Mucosa of stomach (tissue), 1 donor: ENCODE data around the gene CPEB1.

Experiments
- H3K27me3 ChIP-seq: one replicate; pipeline ENCODE4 v1.7.0; 2013; ENCODE audit warnings: mild to moderate bottlenecking, low read length; ENCODE audit not compliant: control insufficient read depth, insufficient read depth
- H3K36me3 ChIP-seq: one replicate; pipeline ENCODE4 v1.7.0; 2013; ENCODE audit warnings: low read length; ENCODE audit not compliant: control insufficient read depth, insufficient read depth
- H3K4me1 ChIP-seq: one replicate; pipeline ENCODE4 v1.7.0; 2013; ENCODE audit warnings: mild to moderate bottlenecking, low read length; ENCODE audit not compliant: control insufficient read depth, insufficient read depth
- H3K4me3 ChIP-seq: one replicate; pipeline ENCODE4 v1.7.0; 2013; ENCODE audit warnings: low read length
- H3K9ac ChIP-seq: one replicate; pipeline ENCODE4 v1.7.0; 2013; ENCODE audit warnings: mild to moderate bottlenecking, low read length, moderate library complexity
- H3K9me3 ChIP-seq: one replicate; pipeline ENCODE4 v1.7.0; 2013; ENCODE audit warnings: mild to moderate bottlenecking, low read length, moderate library complexity; ENCODE audit not compliant: control insufficient read depth
- donor health status: Pancreatic carcinoma.

CPEB1 gene

GRCh38 chr15:82621970-82622369 lies 25.2 kb downstream of the CPEB1 start:
- Histone ChIP-seq H3K4me1 (no peaks in the 10 kb centered on the region), H3K27me3 (no peaks in the 10 kb centered on the region), H3K9ac (no peak overlapping the region), H3K36me3 (no peaks in the 10 kb centered on the region), H3K4me3 (no peak overlapping the region), H3K9me3 (no peaks in the 10 kb centered on the region)

- Histone ChIP-seq H3K27me3 (no peaks in the 10 kb centered on the region), H3K36me3 (no peaks in the 10 kb centered on the region), H3K9ac (no peak overlapping the region), H3K9me3 (no peaks in the 10 kb centered on the region), H3K4me3 (no peak overlapping the region), H3K4me1 (no peaks in the 10 kb centered on the region)
These were observed 33.4 kb downstream of the CPEB1 start for GRCh38 chr15:82613747-82614146.

- H3K27me3 ChIP-seq: no peaks in the 10 kb centered on the region
- no peak overlapping the region for H3K4me3 ChIP-seq
- no peaks in the 10 kb centered on the region for H3K9me3 ChIP-seq
- H3K9ac ChIP-seq: no peak overlapping the region
- H3K4me1 ChIP-seq: no peaks in the 10 kb centered on the region
- H3K36me3 ChIP-seq: no peaks in the 10 kb centered on the region
These were observed 35.8 kb downstream of the CPEB1 start for GRCh38 chr15:82611348-82611747.

GRCh38 chr15:82602195-82602594 lies 45.0 kb downstream of the CPEB1 start:
- Histone ChIP-seq H3K9me3 (no peaks in the 10 kb centered on the region), H3K27me3 (no peaks in the 10 kb centered on the region), H3K9ac (no peak overlapping the region), H3K36me3 (no peaks in the 10 kb centered on the region), H3K4me1 (no peaks in the 10 kb centered on the region), H3K4me3 (no peak overlapping the region)

GRCh38 chr15:82599862-82600261 lies 47.3 kb downstream of the CPEB1 start:
- H3K4me3 ChIP-seq: no peak overlapping the region
- H3K27me3 ChIP-seq: no peaks in the 10 kb centered on the region
- H3K4me1 ChIP-seq: no peaks in the 10 kb centered on the region
- no peaks in the 10 kb centered on the region for H3K9me3 ChIP-seq
- H3K9ac ChIP-seq: no peak overlapping the region
- H3K36me3 ChIP-seq: no peaks in the 10 kb centered on the region

GRCh38 chr15:82597815-82598214 lies 49.3 kb downstream of the CPEB1 start:
- Histone ChIP-seq H3K4me3 (no peak overlapping the region), H3K36me3 (no peaks in the 10 kb centered on the region), H3K27me3 (no peaks in the 10 kb centered on the region), H3K4me1 (no peaks in the 10 kb centered on the region), H3K9me3 (no peaks in the 10 kb centered on the region), H3K9ac (no peak overlapping the region)

GRCh38 chr15:82595766-82596165 lies 51.4 kb downstream of the CPEB1 start:
- Histone ChIP-seq H3K4me3 (no peak overlapping the region), H3K36me3 (no peaks in the 10 kb centered on the region), H3K4me1 (no peaks in the 10 kb centered on the region), H3K27me3 (no peaks in the 10 kb centered on the region), H3K9ac (no peak overlapping the region), H3K9me3 (no peaks in the 10 kb centered on the region)

- Histone ChIP-seq H3K4me1 (no peaks in the 10 kb centered on the region), H3K27me3 (no peaks in the 10 kb centered on the region), H3K36me3 (no peaks in the 10 kb centered on the region), H3K9me3 (no peaks in the 10 kb centered on the region), H3K4me3 (no peak overlapping the region), H3K9ac (no peak overlapping the region)
These were observed 52.0 kb downstream of the CPEB1 start for GRCh38 chr15:82595203-82595602.

- H3K27me3 ChIP-seq: no peaks in the 10 kb centered on the region
- H3K4me1 ChIP-seq: no peaks in the 10 kb centered on the region
- H3K4me3 ChIP-seq: no peak overlapping the region
- no peaks in the 10 kb centered on the region for H3K9me3 ChIP-seq
- H3K9ac ChIP-seq: no peak overlapping the region
- no peaks in the 10 kb centered on the region for H3K36me3 ChIP-seq
These were observed 59.4 kb downstream of the CPEB1 start for GRCh38 chr15:82587805-82588204.

GRCh38 chr15:82585072-82585471 lies 62.1 kb downstream of the CPEB1 start:
- H3K4me1 ChIP-seq: no peaks in the 10 kb centered on the region
- no peaks in the 10 kb centered on the region for H3K27me3 ChIP-seq
- no peak overlapping the region for H3K9ac ChIP-seq
- no peaks in the 10 kb centered on the region for H3K9me3 ChIP-seq
- H3K36me3 ChIP-seq: no peaks in the 10 kb centered on the region
- no peak overlapping the region for H3K4me3 ChIP-seq

GRCh38 chr15:82580713-82581112 lies 66.5 kb downstream of the CPEB1 start:
- Histone ChIP-seq H3K9ac (no peak overlapping the region), H3K4me1 (no peaks in the 10 kb centered on the region), H3K27me3 (no peaks in the 10 kb centered on the region), H3K9me3 (no peaks in the 10 kb centered on the region), H3K36me3 (no peaks in the 10 kb centered on the region), H3K4me3 (no peak overlapping the region)

GRCh38 chr15:82575335-82575734 lies 71.8 kb downstream of the CPEB1 start:
- H3K4me1 ChIP-seq: no peaks in the 10 kb centered on the region
- H3K9me3 ChIP-seq: no peaks in the 10 kb centered on the region
- H3K36me3 ChIP-seq: no peaks in the 10 kb centered on the region
- no peak overlapping the region for H3K9ac ChIP-seq
- peaks cover 16% of the 10 kb centered on the region for H3K27me3 ChIP-seq
- no peak overlapping the region for H3K4me3 ChIP-seq

- Histone ChIP-seq H3K36me3 (no peaks in the 10 kb centered on the region), H3K27me3 (peaks cover 16% of the 10 kb centered on the region), H3K4me1 (no peaks in the 10 kb centered on the region), H3K9ac (no peak overlapping the region), H3K9me3 (no peaks in the 10 kb centered on the region), H3K4me3 (no peak overlapping the region)
These were observed 74.2 kb downstream of the CPEB1 start for GRCh38 chr15:82572986-82573385.
